IMR-90 (cell line): ENCODE measurements around the gene AICDA. TPM values are rescaled to one million over a fixed set of nuclear protein-coding genes. Genes with fewer than 3 reads are reported as not detected.
"Not testable (repeated sequence)": the region's sequence is repeated elsewhere in the genome, so short reads cannot be mapped to it uniquely, and the experiment has no call there.

ENCODE experiments used
- ATAC-seq: fragments of 200-7000 bp; cut with Tn5 transposase; 2 replicates; pipeline ENCODE4 v1.9.1; 2020; ENCODE audit warnings: low read depth, mild to moderate bottlenecking, moderate library complexity
- BruUV-seq: library from RNA; stranded (reverse); fragments of 400-500 nt; replicated peaks from 2 replicates; lab custom pipeline; 2021; lab: Mats Ljungman, UMichigan
- CTCF ChIA-PET: fragments of 300-600 bp; formaldehyde crosslinking; extraction: SDS; loops from one replicate; lab custom pipeline; 2021; ENCODE audit warnings: antibody characterized with exemption; lab: Yijun Ruan, JAX
- POLR2A ChIA-PET: fragments of 300-600 bp; sonication (Branson Sonifier 250); formaldehyde crosslinking; loops from one replicate; lab custom pipeline; 2022; ENCODE audit warnings: antibody characterized with exemption; ENCODE audit not compliant: unreplicated experiment; lab: Charles Lee
- DNase-seq: peaks from one replicate; pipeline ENCODE4 v3.0.0; 2013
- H2AFZ ChIP-seq: replicated peaks from 2 replicates; pipeline ENCODE3; 2013; ENCODE audit warnings: low read length, mild to moderate bottlenecking; ENCODE audit not compliant: poor library complexity
- H2AK5ac ChIP-seq: 2 replicates; pipeline ENCODE4 v1.6.1; 2013; ENCODE audit warnings: low read depth, low read length, inconsistent platforms
- H2AK9ac ChIP-seq: replicated peaks from 2 replicates; pipeline ENCODE3; 2013; ENCODE audit warnings: mild to moderate bottlenecking, low read depth, low read length, moderate library complexity; ENCODE audit not compliant: poor library complexity
- H2BK120ac ChIP-seq: 2 replicates; pipeline ENCODE4 v1.6.1; 2013; ENCODE audit warnings: low read depth, low read length, inconsistent platforms
- H2BK15ac ChIP-seq: 3 replicates; pipeline ENCODE4 v1.6.1; 2013; ENCODE audit warnings: low read depth, low read length, inconsistent platforms
- H2BK20ac ChIP-seq: 2 replicates; pipeline ENCODE4 v1.6.1; 2013; ENCODE audit warnings: low read depth, mild to moderate bottlenecking, inconsistent platforms, low read length, moderate library complexity
- H2BK5ac ChIP-seq: 2 replicates; pipeline ENCODE4 v1.6.1; 2013; ENCODE audit warnings: mild to moderate bottlenecking, low read depth, low read length, inconsistent platforms; ENCODE audit not compliant: poor library complexity, severe bottlenecking
- H3K14ac ChIP-seq: replicated peaks from 2 replicates; pipeline ENCODE4 v1.6.1; 2013; ENCODE audit warnings: low read depth, low read length, inconsistent platforms
- H3K18ac ChIP-seq: 2 replicates; pipeline ENCODE4 v1.6.1; 2013; ENCODE audit warnings: low read depth, low read length, control low read depth
- H3K23ac ChIP-seq: 2 replicates; pipeline ENCODE4 v1.6.1; 2013; ENCODE audit warnings: low read depth, low read length, inconsistent platforms
- H3K27ac ChIP-seq: 2 replicates; pipeline ENCODE4 v1.5.1; 2013; ENCODE audit warnings: mild to moderate bottlenecking, control low read depth, low read length; ENCODE audit not compliant: insufficient read depth
- H3K27me3 ChIP-seq: 2 replicates; pipeline ENCODE4 v1.6.1; 2013; ENCODE audit warnings: low read length; ENCODE audit not compliant: control insufficient read depth, insufficient read depth
- H3K36me3 ChIP-seq: 2 replicates; pipeline ENCODE4 v1.6.1; 2013; ENCODE audit warnings: low read length, mixed read lengths; ENCODE audit not compliant: control insufficient read depth, insufficient read depth
- H3K4ac ChIP-seq: 2 replicates; pipeline ENCODE4 v1.6.1; 2013; ENCODE audit warnings: low read depth, low read length, inconsistent platforms
- H3K4me1 ChIP-seq: 2 replicates; pipeline ENCODE4 v1.6.1; 2013; ENCODE audit warnings: low read length, mixed read lengths; ENCODE audit not compliant: control insufficient read depth, insufficient read depth
- H3K4me2 ChIP-seq: 2 replicates; pipeline ENCODE4 v1.6.1; 2013; ENCODE audit warnings: low read depth, mild to moderate bottlenecking, control low read depth, low read length, moderate library complexity
- H3K4me3 ChIP-seq: 2 replicates; pipeline ENCODE4 v1.5.1; 2013; ENCODE audit warnings: low read depth, mild to moderate bottlenecking, control low read depth, low read length, moderate library complexity; ENCODE audit not compliant: insufficient read depth
- H3K56ac ChIP-seq: 2 replicates; pipeline ENCODE4 v1.6.1; 2013; ENCODE audit warnings: low read length, inconsistent platforms; ENCODE audit not compliant: insufficient read depth; ENCODE audit errors: extremely low read depth
- H3K79me1 ChIP-seq, 2 experiments: 2 replicates each; pipeline ENCODE4 v1.6.1; 2013; ENCODE audit warnings: low read length in 2 of 2, inconsistent platforms in 1 of 2, low read depth in 1 of 2
- H3K9ac ChIP-seq: 2 replicates; pipeline ENCODE4 v1.6.1; 2013; ENCODE audit warnings: low read depth, low read length, control low read depth
- H3K9me1 ChIP-seq: 2 replicates; pipeline ENCODE4 v1.6.1; 2013; ENCODE audit warnings: low read length, inconsistent platforms; ENCODE audit not compliant: insufficient read depth
- H3K9me3 ChIP-seq: 2 replicates; pipeline ENCODE4 v1.6.1; 2013; ENCODE audit warnings: low read length; ENCODE audit not compliant: control insufficient read depth, insufficient read depth
- H4K20me1 ChIP-seq: 2 replicates; pipeline ENCODE4 v1.6.1; 2013; ENCODE audit warnings: low read length, inconsistent platforms; ENCODE audit not compliant: insufficient read depth
- H4K5ac ChIP-seq: 2 replicates; pipeline ENCODE4 v1.6.1; 2013; ENCODE audit warnings: mild to moderate bottlenecking, low read depth, low read length, control low read depth
- H4K8ac ChIP-seq, 2 experiments: 2 replicates each; pipeline ENCODE4 v1.6.1; 2013; ENCODE audit warnings: low read depth in 2 of 2, low read length in 2 of 2, control low read depth in 1 of 2, inconsistent platforms in 1 of 2
- H4K91ac ChIP-seq: 2 replicates; pipeline ENCODE4 v1.6.1; 2013; ENCODE audit warnings: low read depth, low read length, inconsistent platforms; ENCODE audit not compliant: insufficient read depth
- BHLHE40 ChIP-seq: fragments of 150-350 bp; IDR thresholded peaks from 2 replicates; pipeline ENCODE4 v1.6.1; 2016; ENCODE audit warnings: mild to moderate bottlenecking, low read depth, low read length
- CEBPB ChIP-seq: IDR thresholded peaks from 2 replicates; pipeline ENCODE4 v1.6.1; 2012; ENCODE audit warnings: low read depth, low read length, improper control_type of control experiment
- CHD1 ChIP-seq: IDR thresholded peaks from 2 replicates; pipeline ENCODE4 v1.6.1; 2012; ENCODE audit warnings: low read depth, low read length, improper control_type of control experiment
- ELK1 ChIP-seq: fragments of 150-350 bp; IDR thresholded peaks from 2 replicates; pipeline ENCODE4 v1.6.1; 2016; ENCODE audit warnings: low read depth, mild to moderate bottlenecking, low read length, moderate library complexity, borderline replicate concordance
- MAZ ChIP-seq: IDR thresholded peaks from 2 replicates; pipeline ENCODE4 v1.6.1; 2012; ENCODE audit warnings: low read depth, mild to moderate bottlenecking, low read length, improper control_type of control experiment, moderate library complexity, borderline replicate concordance
- NFE2L2 ChIP-seq: fragments of 150-350 bp; IDR thresholded peaks from 2 replicates; pipeline ENCODE4 v1.6.1; 2016; ENCODE audit warnings: low read depth, mild to moderate bottlenecking, low read length
- POLR2A ChIP-seq: IDR thresholded peaks from 2 replicates; pipeline ENCODE4 v1.6.1; 2012; ENCODE audit warnings: mild to moderate bottlenecking, low read depth, low read length
- RCOR1 ChIP-seq: IDR thresholded peaks from 2 replicates; pipeline ENCODE4 v1.6.1; 2012; ENCODE audit warnings: mild to moderate bottlenecking, low read length, improper control_type of control experiment; ENCODE audit not compliant: insufficient replicate concordance
- SMC3 ChIP-seq: fragments of 150-350 bp; IDR thresholded peaks from 2 replicates; pipeline ENCODE4 v1.6.1; 2016; ENCODE audit warnings: low read depth, mild to moderate bottlenecking, antibody characterized with exemption, low read length, moderate library complexity
- WGBS, 2 experiments: methylation state at CpG; one replicate each; pipeline versions ENCODE4 v1.1.5 to v1.1.7; 2013; ENCODE audit warnings: missing lambda C conversion rate in 2 of 2; ENCODE audit not compliant: insufficient read length in 1 of 2; ENCODE audit errors: extremely low coverage in 2 of 2; 5-methylcytosine and 5-hydroxymethylcytosine counted together
- dilution Hi-C: fragments of 300-500 bp; cut with HindIII; formaldehyde crosslinking; loops from one replicate; pipeline ENCODE4 v1.14.3; 2018; ENCODE audit warnings: low sequenced_read_pairs; ENCODE audit not compliant: unreplicated experiment
- in situ Hi-C: fragments of 300-500 bp; cut with MboI; formaldehyde crosslinking; loops from 3 replicates; pipeline ENCODE4 v1.14.3; 2019; ENCODE audit warnings: low sequenced_read_pairs, inconsistent platforms, mixed read lengths
- intact Hi-C: fragments of 100-400 bp; cut with micrococcal nuclease; formaldehyde crosslinking; loops from 2 replicates; pipeline ENCODE4 v1.10.0; 2022
- polyA plus RNA-seq, 3 experiments: library from polyadenylated mRNA; depleted of rRNA; stranded (reverse); fragments of >200 nt; gene quantifications; 2 replicates each; pipeline ENCODE4 v1.2.3, GENCODE V29; 2012; ENCODE audit warnings: low replicate concordance in 1 of 3
- total RNA-seq: library from RNA; depleted of rRNA; stranded (reverse); fragments of >200 nt; gene quantifications from 2 replicates; pipeline ENCODE4 v1.2.3, GENCODE V29; 2012

The AICDA gene
- total and polyA plus RNA-seq, 2 of the 4 experiments (the other 2 are of a cell fraction), result not detected

- H3K27ac ChIP-seq, result no peak overlapping the region
- no peak overlapping the region for H3K4ac ChIP-seq
- H3K79me1 ChIP-seq, result no peaks in the 10 kb centered on the region
- no peaks in the 10 kb centered on the region for H3K9me1 ChIP-seq
- TF ChIP-seq CHD1, result no peak
- no peak for TF ChIP-seq ELK1
- TF ChIP-seq RCOR1, result no peak
- no peak for TF ChIP-seq NFE2L2
- no peak for TF ChIP-seq SMC3
- no peak for TF ChIP-seq POLR2A
- no peak for TF ChIP-seq CEBPB
- no peak for TF ChIP-seq MAZ
- no peak for TF ChIP-seq BHLHE40
- H3K18ac ChIP-seq, result no peak overlapping the region
- no peak overlapping the region for H4K8ac ChIP-seq
- H3K9me3 ChIP-seq, result peaks cover 2% of the 10 kb centered on the region; the same call in 1 of the 2 replicates
- no peaks in the 10 kb centered on the region for H3K4me1 ChIP-seq
- no TSS peak for BruUV-seq
- H4K20me1 ChIP-seq, result no peaks in the 10 kb centered on the region
- in situ Hi-C loops (no loop called here), intact Hi-C loops (no loop called here), dilution Hi-C loops (no loop called here)
- H2AK9ac ChIP-seq, result no peak overlapping the region
- H3K56ac ChIP-seq, result no peak overlapping the region
- 36% methylated on average over 5 of the region's 7 CpGs; no CpG with 5 or more reads in 1 of the 2 experiments for WGBS, 2 experiments
- POLR2A ChIA-PET, result no interaction called here
- no peak overlapping the region for H4K5ac ChIP-seq
- no peak overlapping the region for H2BK15ac ChIP-seq
- no peak overlapping the region for H2AK5ac ChIP-seq
- H2BK120ac ChIP-seq, result no peak overlapping the region
- no peak overlapping the region for H3K4me3 ChIP-seq
- no peaks in the 10 kb centered on the region for H3K27me3 ChIP-seq
- no peak overlapping the region for H3K14ac ChIP-seq
- H3K36me3 ChIP-seq, result no peaks in the 10 kb centered on the region
- H3K23ac ChIP-seq, result no peak overlapping the region
- ATAC-seq, result no peak
- CTCF ChIA-PET, result no interaction called here
- no peak overlapping the region for H3K9ac ChIP-seq
- H3K4me2 ChIP-seq, result no peak overlapping the region
- no peak overlapping the region for H4K91ac ChIP-seq
- no peak overlapping the region for H2BK20ac ChIP-seq
- DNase-seq, result no peak
- no peak overlapping the region for H2BK5ac ChIP-seq
- H2AFZ ChIP-seq, result no peak overlapping the region
These were observed 23.0 kb downstream of the AICDA start for GRCh38 chr12:8589679-8590078.

- dilution Hi-C loops, CTCF ChIA-PET: not testable (repeated sequence)
These were observed 28.2 kb downstream of the AICDA start for GRCh38 chr12:8584478-8584877.

More at GRCh38 chr12:8584478-8584877, 28.2 kb downstream of the AICDA start:
- H3K36me3 ChIP-seq, POLR2A ChIA-PET, H3K4ac ChIP-seq, H3K79me1 ChIP-seq, H3K23ac ChIP-seq, H4K91ac ChIP-seq, H2AFZ ChIP-seq, DNase-seq, H2BK20ac ChIP-seq, H3K27me3 ChIP-seq, in situ Hi-C loops, H3K18ac ChIP-seq, ATAC-seq, H3K4me2 ChIP-seq, H2BK15ac ChIP-seq, H3K56ac ChIP-seq, H3K9ac ChIP-seq, H2AK9ac ChIP-seq, H2AK5ac ChIP-seq, BruUV-seq, H3K4me1 ChIP-seq, H2BK5ac ChIP-seq, H2BK120ac ChIP-seq, H3K9me3 ChIP-seq, H3K14ac ChIP-seq, intact Hi-C loops, H3K27ac ChIP-seq, H3K9me1 ChIP-seq, H4K8ac ChIP-seq, H4K20me1 ChIP-seq, H3K4me3 ChIP-seq, H4K5ac ChIP-seq: not testable (repeated sequence)
- no CpG with 5 or more reads among the region's 13 CpGs for WGBS, 2 experiments
